Colonic mucosa (tissue), 4 donors: ENCODE data around the gene TMEM17. TPM values are rescaled to one million over a fixed set of nuclear protein-coding genes. Genes with fewer than 3 reads are reported as not detected.

Source experiments
- DNase-seq: peaks from one replicate; pipeline ENCODE4 v3.0.0-alpha.2; 2020
- H3K27ac ChIP-seq: fragments of 200-600 bp; one replicate; pipeline ENCODE4 v1.8.0; 2021
- H3K27me3 ChIP-seq: fragments of 200-600 bp; one replicate; pipeline ENCODE4 v1.8.0; 2021
- H3K36me3 ChIP-seq: fragments of 200-600 bp; one replicate; pipeline ENCODE4 v1.8.0; 2021
- H3K4me1 ChIP-seq: fragments of 200-600 bp; one replicate; pipeline ENCODE4 v1.8.0; 2021; ENCODE audit warnings: mild to moderate bottlenecking
- H3K4me3 ChIP-seq: fragments of 200-600 bp; one replicate; pipeline ENCODE4 v1.8.0; 2021
- H3K9ac ChIP-seq, 2 donors: one replicate each; pipeline ENCODE4 v1.7.0; 2013; ENCODE audit warnings: control low read depth in 2 of 2, low read depth in 2 of 2, low read length in 2 of 2
- H3K9me3 ChIP-seq: fragments of 200-600 bp; one replicate; pipeline ENCODE4 v1.8.0; 2021
- intact Hi-C: fragments of 100-400 bp; cut with DNase I; formaldehyde crosslinking; loops from one replicate; pipeline ENCODE4 v1.14.1; 2022
- total RNA-seq, 2 donors: library from RNA; stranded (reverse); fragmentation: NEBNext Ultra II Directional in 1 of 2; extraction: Animal tissue kit (Norgen Biotek cat#: 25700) in 1 of 2; gene quantifications; one replicate each; pipeline ENCODE4 v1.2.1, GENCODE V29; 2021
- TF ChIP-seq, protein P1 (sequence below): fragments of 200-600 bp; IDR thresholded peaks from one replicate; pipeline ENCODE4 v1.8.0; 2022; ENCODE audit warnings: antibody characterized with exemption, mild to moderate bottlenecking
- donor health status: healthy.
- donor health status: DM: no; HTN: no; CAD: no.
- donor health status: DM: no; HTN: no; CAD: no.

TMEM17 gene
- total RNA-seq, 2 donors from 2014 or later, result 0.35 to 0.74 TPM

- no peaks in the 10 kb centered on the region for H3K36me3 ChIP-seq
- H3K27me3 ChIP-seq, result no peaks in the 10 kb centered on the region
- intact Hi-C loops, result no loop called here
- TF ChIP-seq, protein P1, sequence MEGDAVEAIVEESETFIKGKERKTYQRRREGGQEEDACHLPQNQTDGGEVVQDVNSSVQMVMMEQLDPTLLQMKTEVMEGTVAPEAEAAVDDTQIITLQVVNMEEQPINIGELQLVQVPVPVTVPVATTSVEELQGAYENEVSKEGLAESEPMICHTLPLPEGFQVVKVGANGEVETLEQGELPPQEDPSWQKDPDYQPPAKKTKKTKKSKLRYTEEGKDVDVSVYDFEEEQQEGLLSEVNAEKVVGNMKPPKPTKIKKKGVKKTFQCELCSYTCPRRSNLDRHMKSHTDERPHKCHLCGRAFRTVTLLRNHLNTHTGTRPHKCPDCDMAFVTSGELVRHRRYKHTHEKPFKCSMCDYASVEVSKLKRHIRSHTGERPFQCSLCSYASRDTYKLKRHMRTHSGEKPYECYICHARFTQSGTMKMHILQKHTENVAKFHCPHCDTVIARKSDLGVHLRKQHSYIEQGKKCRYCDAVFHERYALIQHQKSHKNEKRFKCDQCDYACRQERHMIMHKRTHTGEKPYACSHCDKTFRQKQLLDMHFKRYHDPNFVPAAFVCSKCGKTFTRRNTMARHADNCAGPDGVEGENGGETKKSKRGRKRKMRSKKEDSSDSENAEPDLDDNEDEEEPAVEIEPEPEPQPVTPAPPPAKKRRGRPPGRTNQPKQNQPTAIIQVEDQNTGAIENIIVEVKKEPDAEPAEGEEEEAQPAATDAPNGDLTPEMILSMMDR, result no peak
- H3K9ac ChIP-seq, result no peak overlapping the region
- no peaks in the 10 kb centered on the region for H3K4me1 ChIP-seq
- no peaks in the 10 kb centered on the region for H3K9me3 ChIP-seq
- H3K4me3 ChIP-seq, result no peak overlapping the region
- DNase-seq, result no peak
- H3K27ac ChIP-seq, result no peak overlapping the region
These were observed 44.3 kb downstream of the TMEM17 start for GRCh38 chr2:62461707-62462106.

- no peak overlapping the region for H3K27ac ChIP-seq
- no peaks in the 10 kb centered on the region for H3K9me3 ChIP-seq
- H3K4me1 ChIP-seq, result no peaks in the 10 kb centered on the region
- intact Hi-C loops, result no loop called here
- TF ChIP-seq, protein P1, result no peak
- DNase-seq, result no peak
- H3K27me3 ChIP-seq, result no peaks in the 10 kb centered on the region
- H3K4me3 ChIP-seq, result no peak overlapping the region
- no peaks in the 10 kb centered on the region for H3K36me3 ChIP-seq
- no peak overlapping the region for H3K9ac ChIP-seq
These were observed 44.9 kb downstream of the TMEM17 start for GRCh38 chr2:62461017-62461553.

DNA sequence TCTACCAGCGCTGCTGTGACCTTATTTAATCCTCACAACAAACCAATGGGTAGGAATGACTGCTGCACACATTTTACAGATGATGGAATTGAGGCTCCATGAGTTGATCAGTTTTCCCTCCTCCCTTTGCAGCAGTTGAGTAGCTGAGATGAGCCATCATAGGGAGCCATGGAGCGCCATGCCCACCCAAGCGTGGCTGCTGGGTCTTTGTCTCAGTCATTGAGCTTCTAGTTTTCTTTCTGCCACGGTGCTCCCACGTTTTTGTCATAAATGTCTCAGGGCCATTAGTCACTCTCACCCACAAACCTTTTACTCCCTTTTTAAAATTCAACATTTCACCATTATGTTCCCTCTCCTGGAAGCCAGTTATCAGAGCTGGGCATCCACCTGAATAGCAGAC lies 45.8 kb downstream of the TMEM17 start:
- no peaks in the 10 kb centered on the region for H3K9me3 ChIP-seq
- TF ChIP-seq, protein P1, result no peak
- H3K27me3 ChIP-seq, result no peaks in the 10 kb centered on the region
- H3K4me3 ChIP-seq, result no peak overlapping the region
- intact Hi-C loops, result no loop called here
- no peak for DNase-seq
- H3K27ac ChIP-seq, result no peak overlapping the region
- H3K9ac ChIP-seq, result no peak overlapping the region
- no peaks in the 10 kb centered on the region for H3K4me1 ChIP-seq
- H3K36me3 ChIP-seq, result no peaks in the 10 kb centered on the region

- H3K27me3 ChIP-seq, result no peaks in the 10 kb centered on the region
- TF ChIP-seq, protein P1, result no peak
- H3K9ac ChIP-seq, result no peak overlapping the region
- no peak overlapping the region for H3K4me3 ChIP-seq
- DNase-seq, result no peak
- no peak overlapping the region for H3K27ac ChIP-seq
- H3K4me1 ChIP-seq, result no peaks in the 10 kb centered on the region
- no peaks in the 10 kb centered on the region for H3K36me3 ChIP-seq
- intact Hi-C loops, result no loop called here
- H3K9me3 ChIP-seq, result no peaks in the 10 kb centered on the region
These were observed 46.3 kb downstream of the TMEM17 start for GRCh38 chr2:62459672-62460071.

- no peak overlapping the region for H3K9ac ChIP-seq
- no peak for DNase-seq
- intact Hi-C loops, result no loop called here
- H3K9me3 ChIP-seq, result no peaks in the 10 kb centered on the region
- no peaks in the 10 kb centered on the region for H3K27me3 ChIP-seq
- TF ChIP-seq, protein P1, result no peak
- no peaks in the 10 kb centered on the region for H3K36me3 ChIP-seq
- no peak overlapping the region for H3K27ac ChIP-seq
- H3K4me3 ChIP-seq, result no peak overlapping the region
- H3K4me1 ChIP-seq, result no peaks in the 10 kb centered on the region
These were observed 46.9 kb downstream of the TMEM17 start for GRCh38 chr2:62459106-62459505.
